Stimulated activated CD8-positive, alpha-beta memory T cell treated with anti-CD3 and anti-CD28 coated beads, Interleukin-4, amount 100 ng/mL, for 24 hours (primary cell): ENCODE results near the gene CYP27A1.

ENCODE experiments used
- DNase-seq: peaks from one replicate; pipeline ENCODE4 v3.0.0-alpha.2; 2020; ENCODE audit warnings: low read depth

CYP27A1 gene

GRCh38 chr2:218811382-218811781, 29.4 kb downstream of the CYP27A1 start:
- no peak for DNase-seq

GRCh38 chr2:218812096-218812815, 30.3 kb downstream of the CYP27A1 start:
- DNase-seq = no peak

- DNase-seq = no peak
These were observed 30.9 kb downstream of the CYP27A1 start for GRCh38 chr2:218812861-218813260.

- no peak for DNase-seq
These were observed 32.0 kb downstream of the CYP27A1 start for GRCh38 chr2:218813771-218814460.

- DNase-seq = no peak
These were observed 32.7 kb downstream of the CYP27A1 start for GRCh38 chr2:218814540-218815243.

GRCh38 chr2:218815244-218815637, 33.3 kb downstream of the CYP27A1 start:
- DNase-seq = no peak

- no peak for DNase-seq
These were observed 33.7 kb downstream of the CYP27A1 start for GRCh38 chr2:218815649-218816048.

GRCh38 chr2:218816561-218817011, 34.6 kb downstream of the CYP27A1 start:
- no peak for DNase-seq

GRCh38 chr2:218819093-218819492, 37.1 kb downstream of the CYP27A1 start:
- DNase-seq = no peak

- no peak for DNase-seq
These were observed 38.9 kb downstream of the CYP27A1 start for GRCh38 chr2:218820746-218821369.

GRCh38 chr2:218821605-218822211, 39.8 kb downstream of the CYP27A1 start:
- no peak for DNase-seq

- DNase-seq = no peak
These were observed 40.7 kb downstream of the CYP27A1 start for GRCh38 chr2:218822622-218823021.

- DNase-seq = no peak
These were observed 41.4 kb downstream of the CYP27A1 start for GRCh38 chr2:218823196-218823855.

- no peak for DNase-seq
These were observed 42.1 kb downstream of the CYP27A1 start for GRCh38 chr2:218824004-218824403.

GRCh38 chr2:218826791-218827190, 44.8 kb downstream of the CYP27A1 start:
- DNase-seq = no peak

- no peak for DNase-seq
These were observed 45.9 kb downstream of the CYP27A1 start for GRCh38 chr2:218827701-218828476.

GRCh38 chr2:218828477-218828778, 46.5 kb downstream of the CYP27A1 start:
- DNase-seq = no peak

- DNase-seq = no peak
These were observed 48.0 kb downstream of the CYP27A1 start for GRCh38 chr2:218829868-218830451.

- no peak for DNase-seq
These were observed 48.8 kb downstream of the CYP27A1 start for GRCh38 chr2:218830526-218831306.
